Esophagus (tissue), 2 donors: ENCODE data around the gene MAP2K4. TPM values are rescaled to one million over a fixed set of nuclear protein-coding genes. Genes with fewer than 3 reads are reported as not detected.
A peak's percentile ranks its signal among the peaks of the same experiment; 100 is the strongest.

Experiments
- H3K27ac ChIP-seq, 2 donors: one replicate each; pipeline ENCODE4 v1.5.1; 2013; ENCODE audit warnings: low read depth in 2 of 2, mild to moderate bottlenecking in 2 of 2, inconsistent platforms in 1 of 2, low read length in 1 of 2, moderate library complexity in 1 of 2
- H3K27me3 ChIP-seq, 2 donors: one replicate each; pipeline ENCODE4 v1.6.1; 2013; ENCODE audit warnings: low read length in 2 of 2, control low read depth in 1 of 2, mild to moderate bottlenecking in 1 of 2; ENCODE audit not compliant: insufficient read depth in 2 of 2, control insufficient read depth in 1 of 2
- H3K36me3 ChIP-seq, 2 donors: one replicate each; pipeline ENCODE4 v1.6.1; 2013; ENCODE audit warnings: low read length in 1 of 2; ENCODE audit not compliant: control insufficient read depth in 2 of 2, insufficient read depth in 2 of 2
- H3K4me1 ChIP-seq, 2 donors: one replicate each; pipeline ENCODE4 v1.6.1; 2013; ENCODE audit warnings: low read length in 1 of 2; ENCODE audit not compliant: control insufficient read depth in 2 of 2, insufficient read depth in 2 of 2
- H3K4me3 ChIP-seq, 2 donors: one replicate each; pipeline ENCODE4 v1.5.1; 2013; ENCODE audit warnings: low read length in 2 of 2, mild to moderate bottlenecking in 2 of 2, low read depth in 1 of 2, moderate library complexity in 1 of 2
- H3K9me3 ChIP-seq, 2 donors: one replicate each; pipeline ENCODE4 v1.6.1; 2013; ENCODE audit warnings: mild to moderate bottlenecking in 2 of 2, low read depth in 1 of 2, low read length in 1 of 2, moderate library complexity in 1 of 2; ENCODE audit not compliant: control insufficient read depth in 2 of 2, insufficient read depth in 1 of 2
- WGBS, 2 donors: extraction: QIAGEN DNeasy Blood & Tissue Kit; methylation state at CpG; one replicate each; pipeline ENCODE4 v1.1.7; 2013; 5-methylcytosine and 5-hydroxymethylcytosine counted together
- polyA plus RNA-seq, 2 donors: library from polyadenylated mRNA; stranded (reverse); fragments of 200-250 nt; gene quantifications; one replicate each; pipeline ENCODE4 v1.2.3, GENCODE V29; 2013
- donor health status: healthy with polysubstance abuse.
- donor health status: Bipolar disorder and iron deficiency.

The MAP2K4 gene
- polyA plus RNA-seq, 2 donors = 13.6 to 16.5 TPM

GRCh38 chr17:12028611-12029010, 7.9 kb downstream of the MAP2K4 start:
- no peaks in the 10 kb centered on the region for H3K36me3 ChIP-seq
- 93 to 98% methylated on average over 2 of the region's 2 CpGs for WGBS, 2 donors
- no peaks in the 10 kb centered on the region for H3K9me3 ChIP-seq
- H3K27me3 ChIP-seq = no peaks in the 10 kb centered on the region
- H3K4me1 ChIP-seq = peaks cover 1% of the 10 kb centered on the region in 2 donors
- H3K27ac ChIP-seq = peak overlapping the region in 1 of 2 donors; percentile 22
- no peak overlapping the region for H3K4me3 ChIP-seq

DNA sequence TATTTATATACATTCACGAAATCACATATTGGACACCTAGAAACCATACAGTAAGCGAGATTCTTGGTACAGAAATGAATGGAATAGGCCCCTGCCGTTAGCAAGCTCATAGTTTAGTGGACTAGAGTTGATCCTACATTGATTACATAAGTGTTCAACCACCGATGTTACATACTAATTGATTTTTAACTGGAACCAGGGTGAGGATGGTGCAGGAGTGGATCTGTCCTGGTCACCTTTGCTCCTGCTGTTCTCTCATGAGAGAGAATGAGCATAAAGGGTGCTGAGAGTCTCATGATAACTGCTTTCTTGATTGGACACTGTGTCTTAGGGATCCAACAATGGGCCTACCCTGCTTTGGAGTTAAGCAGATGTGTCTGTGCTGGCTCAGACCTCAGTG, 13.9 kb downstream of the MAP2K4 start:
- Histone ChIP-seq H3K4me3 (no peak overlapping the region), H3K4me1 (no peaks in the 10 kb centered on the region), H3K9me3 (no peaks in the 10 kb centered on the region), H3K36me3 (peaks cover 0 to 2% of the 10 kb centered on the region in 2 donors), H3K27me3 (no peaks in the 10 kb centered on the region), H3K27ac (no peak overlapping the region)
- WGBS, 2 donors = 90 to 93% methylated on average over 4 of the region's 4 CpGs

DNA sequence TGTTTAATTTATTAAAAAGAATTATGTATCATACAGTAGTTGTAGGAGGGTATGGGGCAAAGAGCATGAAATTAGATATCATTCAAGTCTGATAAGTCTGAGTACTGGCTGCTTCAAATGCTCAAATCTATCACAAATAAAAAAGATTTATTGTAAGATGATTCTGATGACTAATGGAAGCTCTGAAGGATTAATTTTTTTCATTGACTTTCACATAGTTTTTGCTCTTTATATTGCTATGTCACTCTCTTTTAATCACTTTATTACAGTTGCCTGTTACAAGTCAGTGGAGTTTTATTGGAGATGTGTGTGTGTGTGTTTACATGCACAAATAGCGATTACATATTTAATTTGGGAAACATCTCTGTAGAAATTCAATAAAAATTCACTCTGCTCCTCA, 15.0 kb downstream of the MAP2K4 start:
- no peaks in the 10 kb centered on the region for H3K4me1 ChIP-seq
- WGBS, 2 donors = 69 to 96% methylated on average over 1 of the region's 1 CpG

DNA sequence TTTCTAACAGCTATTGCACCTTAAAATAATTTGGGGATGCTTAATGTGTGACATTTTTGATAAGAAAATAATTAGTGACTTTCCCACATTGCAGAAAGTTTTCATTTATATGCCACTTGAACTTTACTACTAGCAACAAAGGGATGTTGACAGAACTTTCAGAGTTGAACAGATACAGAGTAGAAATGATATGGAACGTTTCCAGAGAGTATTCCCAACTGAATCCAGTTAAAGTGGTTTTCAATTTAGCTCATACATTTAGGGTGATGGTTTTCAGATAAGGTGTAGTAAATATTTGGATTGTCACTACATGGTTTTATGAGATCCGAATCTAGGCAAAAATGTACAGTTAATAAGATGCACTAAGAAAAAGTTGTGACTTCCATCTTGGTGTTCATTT, 17.3 kb downstream of the MAP2K4 start:
- Histone ChIP-seq H3K27me3 (no peaks in the 10 kb centered on the region), H3K9me3 (no peaks in the 10 kb centered on the region), H3K36me3 (peaks cover 0 to 2% of the 10 kb centered on the region in 2 donors), H3K4me3 (no peak overlapping the region), H3K27ac (no peak overlapping the region), H3K4me1 (no peaks in the 10 kb centered on the region)
- WGBS, 2 donors = 47 to 61% methylated on average over 2 of the region's 2 CpGs

More for the DNA sequence above, 15.0 kb downstream of the MAP2K4 start:
- H3K27me3 ChIP-seq = no peaks in the 10 kb centered on the region
- H3K36me3 ChIP-seq = peaks cover 0 to 2% of the 10 kb centered on the region in 2 donors
- H3K27ac ChIP-seq = no peak overlapping the region
- H3K4me3 ChIP-seq = no peak overlapping the region
- no peaks in the 10 kb centered on the region for H3K9me3 ChIP-seq

- Histone ChIP-seq H3K27me3 (no peaks in the 10 kb centered on the region), H3K4me1 (no peaks in the 10 kb centered on the region)
- 37 to 42% methylated on average over 3 of the region's 3 CpGs for WGBS, 2 donors
These were observed 19.8 kb downstream of the MAP2K4 start for GRCh38 chr17:12040478-12040877.

DNA sequence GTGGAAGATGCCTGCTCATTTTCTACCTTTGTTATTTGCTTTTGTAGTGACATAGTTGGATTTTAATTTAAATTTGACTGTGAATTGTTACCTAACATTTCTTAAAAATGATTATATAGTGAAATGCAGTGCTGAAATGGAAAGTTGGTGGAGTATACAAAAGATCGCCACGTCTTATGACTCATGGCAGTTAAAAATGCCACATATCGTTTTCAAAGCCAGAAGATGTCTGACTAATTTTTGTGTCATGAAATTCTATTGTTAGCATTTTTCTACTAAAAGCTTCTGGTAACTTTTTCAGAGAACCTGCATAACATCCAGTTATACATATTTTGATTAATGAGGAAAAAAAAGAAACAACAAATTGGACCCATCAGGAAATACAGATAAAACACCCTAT, 20.6 kb downstream of the MAP2K4 start:
- Histone ChIP-seq H3K4me1 (no peaks in the 10 kb centered on the region), H3K9me3 (no peaks in the 10 kb centered on the region), H3K27me3 (no peaks in the 10 kb centered on the region), H3K27ac (no peak overlapping the region), H3K36me3 (no peaks in the 10 kb centered on the region), H3K4me3 (no peak overlapping the region)
- 19 to 52% methylated on average over 3 of the region's 3 CpGs for WGBS, 2 donors

More at GRCh38 chr17:12040478-12040877, 19.8 kb downstream of the MAP2K4 start:
- Histone ChIP-seq H3K4me3 (no peak overlapping the region), H3K27ac (no peak overlapping the region), H3K9me3 (no peaks in the 10 kb centered on the region), H3K36me3 (no peaks in the 10 kb centered on the region)

GRCh38 chr17:12043702-12044101, 23.0 kb downstream of the MAP2K4 start:
- Histone ChIP-seq H3K27ac (no peak overlapping the region), H3K9me3 (no peaks in the 10 kb centered on the region), H3K4me1 (no peaks in the 10 kb centered on the region), H3K27me3 (no peaks in the 10 kb centered on the region), H3K4me3 (no peak overlapping the region), H3K36me3 (no peaks in the 10 kb centered on the region)
- WGBS, 2 donors = 93% methylated on average over 6 of the region's 6 CpGs

DNA sequence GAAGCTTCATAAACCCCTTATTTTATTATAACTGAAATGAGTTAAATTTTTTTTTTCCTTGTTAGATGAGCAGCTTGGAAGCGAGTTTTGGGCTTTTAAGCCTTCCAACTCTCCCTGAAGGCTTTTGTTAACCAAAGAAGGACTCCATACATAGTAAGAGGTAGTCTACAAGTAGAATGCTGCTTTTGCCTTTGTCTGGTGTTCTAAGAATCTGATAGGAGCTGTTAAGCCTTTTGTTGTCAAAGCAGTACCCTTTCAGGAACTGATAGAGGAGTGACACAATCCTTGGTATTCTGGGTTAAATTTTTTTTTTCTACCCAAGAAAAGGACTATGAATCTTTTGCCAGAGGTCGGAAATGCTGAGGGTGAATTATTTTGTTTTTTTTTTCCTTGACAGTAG, 26.1 kb downstream of the MAP2K4 start:
- Histone ChIP-seq H3K27ac (no peak overlapping the region), H3K36me3 (no peaks in the 10 kb centered on the region), H3K27me3 (no peaks in the 10 kb centered on the region), H3K9me3 (no peaks in the 10 kb centered on the region), H3K4me3 (no peak overlapping the region), H3K4me1 (peaks cover 2 to 4% of the 10 kb centered on the region in 2 donors)
- 65 to 66% methylated on average over 2 of the region's 2 CpGs for WGBS, 2 donors

DNA sequence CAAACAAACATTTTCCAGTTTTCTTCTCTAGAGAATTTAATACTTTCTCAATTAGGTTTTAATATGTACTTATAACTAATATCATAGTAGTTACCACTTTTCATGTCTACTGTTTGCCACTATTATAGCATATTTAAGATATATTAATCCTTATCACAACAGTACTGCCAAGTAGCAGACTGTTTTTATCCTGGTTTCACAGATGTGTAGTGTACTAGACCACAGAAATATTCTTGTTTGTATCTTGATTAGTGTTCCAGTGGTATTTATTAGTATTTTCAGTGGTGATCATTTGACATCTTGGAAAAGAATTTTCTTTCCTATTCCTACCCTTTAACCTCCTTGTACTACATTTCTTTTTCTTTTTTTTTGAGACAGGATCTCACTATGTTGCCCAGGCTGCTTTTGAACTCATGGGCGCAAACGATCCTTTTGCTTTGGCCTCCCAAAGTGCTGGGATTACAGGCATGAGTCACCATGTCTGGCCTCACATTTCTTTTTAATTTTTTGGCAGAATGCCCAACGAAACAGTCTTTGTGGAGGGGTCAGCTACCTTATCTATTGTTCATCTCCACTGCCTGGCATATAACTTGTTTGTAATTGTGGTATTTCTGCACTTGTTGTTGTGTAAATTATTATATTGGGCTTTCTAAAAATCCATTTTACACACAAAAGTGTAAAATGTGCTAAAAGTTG, 27.2 kb downstream of the MAP2K4 start:
- Histone ChIP-seq H3K36me3 (no peaks in the 10 kb centered on the region), H3K27me3 (no peaks in the 10 kb centered on the region), H3K27ac (no peak overlapping the region), H3K4me3 (no peak overlapping the region), H3K9me3 (no peaks in the 10 kb centered on the region), H3K4me1 (peaks cover 2 to 4% of the 10 kb centered on the region in 2 donors)
- WGBS, 2 donors = 54 to 69% methylated on average over 3 of the region's 3 CpGs

- H3K9me3 ChIP-seq = no peaks in the 10 kb centered on the region
- 92 to 93% methylated on average over 7 of the region's 7 CpGs for whole genome bisulfite sequencing, 2 donors
- H3K27me3 ChIP-seq = no peaks in the 10 kb centered on the region
- peaks cover 2 to 4% of the 10 kb centered on the region in 2 donors for H3K4me1 ChIP-seq
- H3K27ac ChIP-seq = no peak overlapping the region
- no peaks in the 10 kb centered on the region for H3K36me3 ChIP-seq
- H3K4me3 ChIP-seq = no peak overlapping the region
These were observed 28.3 kb downstream of the MAP2K4 start for GRCh38 chr17:12048843-12049473.
